Transverse colon (tissue), 4 donors: ENCODE results near the gene ITIH4.

ENCODE experiments used
- POLR2A ChIP-seq: fragments of 450-650 bp; IDR thresholded peaks from one replicate; pipeline ENCODE4 v1.6.1; 2016; ENCODE audit warnings: antibody characterized with exemption, mild to moderate bottlenecking, moderate library complexity
- POLR2AphosphoS5 ChIP-seq, 3 donors: sonication (generic); formaldehyde crosslinking; IDR thresholded peaks; one replicate each; pipeline ENCODE4 v1.6.1; 2016; ENCODE audit warnings: antibody characterized with exemption in 3 of 3
- TF ChIP-seq, protein P1 (sequence below), 5 experiments: fragments of 200-600 bp in 3 of 5; fragments of 450-650 bp in 2 of 5; sonication (generic) in 3 of 5; IDR thresholded peaks; 1 replicate in 2 of 5; 2 replicates in 3 of 5; pipeline ENCODE4 v1.5.1; 2016 to 2017; ENCODE audit warnings: antibody characterized with exemption in 5 of 5, inconsistent platforms in 3 of 5, mild to moderate bottlenecking in 2 of 5, moderate library complexity in 1 of 5

DNA sequence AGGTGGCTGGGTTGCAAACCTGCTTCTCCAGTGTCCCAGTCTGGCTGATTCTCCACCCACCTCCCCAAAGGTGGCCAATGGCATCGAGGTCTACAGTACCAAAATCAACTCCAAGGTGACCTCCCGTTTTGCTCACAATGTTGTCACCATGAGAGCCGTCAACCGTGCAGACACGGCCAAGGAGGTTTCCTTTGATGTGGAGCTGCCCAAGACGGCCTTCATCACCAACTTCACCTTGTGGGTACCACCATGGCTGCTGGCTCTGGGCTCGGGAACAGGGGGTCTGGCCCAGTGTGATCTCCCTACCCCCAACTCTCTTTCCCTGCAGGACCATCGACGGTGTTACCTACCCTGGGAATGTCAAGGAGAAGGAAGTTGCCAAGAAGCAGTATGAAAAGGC lies 34.1 kb downstream of the ITIH4 start:
- TF ChIP-seq, protein P1, sequence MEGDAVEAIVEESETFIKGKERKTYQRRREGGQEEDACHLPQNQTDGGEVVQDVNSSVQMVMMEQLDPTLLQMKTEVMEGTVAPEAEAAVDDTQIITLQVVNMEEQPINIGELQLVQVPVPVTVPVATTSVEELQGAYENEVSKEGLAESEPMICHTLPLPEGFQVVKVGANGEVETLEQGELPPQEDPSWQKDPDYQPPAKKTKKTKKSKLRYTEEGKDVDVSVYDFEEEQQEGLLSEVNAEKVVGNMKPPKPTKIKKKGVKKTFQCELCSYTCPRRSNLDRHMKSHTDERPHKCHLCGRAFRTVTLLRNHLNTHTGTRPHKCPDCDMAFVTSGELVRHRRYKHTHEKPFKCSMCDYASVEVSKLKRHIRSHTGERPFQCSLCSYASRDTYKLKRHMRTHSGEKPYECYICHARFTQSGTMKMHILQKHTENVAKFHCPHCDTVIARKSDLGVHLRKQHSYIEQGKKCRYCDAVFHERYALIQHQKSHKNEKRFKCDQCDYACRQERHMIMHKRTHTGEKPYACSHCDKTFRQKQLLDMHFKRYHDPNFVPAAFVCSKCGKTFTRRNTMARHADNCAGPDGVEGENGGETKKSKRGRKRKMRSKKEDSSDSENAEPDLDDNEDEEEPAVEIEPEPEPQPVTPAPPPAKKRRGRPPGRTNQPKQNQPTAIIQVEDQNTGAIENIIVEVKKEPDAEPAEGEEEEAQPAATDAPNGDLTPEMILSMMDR (IDR thresholded peaks at IDR 0.05): no peak
- TF ChIP-seq POLR2AphosphoS5 (IDR thresholded peaks at IDR 0.05) (no peak), POLR2A (no peak)
